WERI-Rb-1 (cell line): ENCODE results near the gene GRIN1.

Experiments
- DNase-seq: peaks from one replicate; pipeline ENCODE4 v3.0.0-alpha.2; 2020
- H3K27ac ChIP-seq: fragments of 250-450 bp; sonication (Bioruptor Pico); 2 replicates; pipeline ENCODE4 v1.5.1; 2020; ENCODE audit warnings: mild to moderate bottlenecking, moderate library complexity
- H3K27me3 ChIP-seq: fragments of 250-450 bp; sonication (Bioruptor Pico); 2 replicates; pipeline ENCODE4 v1.5.1; 2021; ENCODE audit warnings: mild to moderate bottlenecking, low read depth, moderate library complexity; ENCODE audit not compliant: insufficient read depth, severe bottlenecking
- H3K36me3 ChIP-seq: fragments of 250-450 bp; sonication (Bioruptor Pico); 2 replicates; pipeline ENCODE4 v1.5.1; 2020; ENCODE audit warnings: mild to moderate bottlenecking, moderate library complexity
- H3K4me3 ChIP-seq: 2 replicates; pipeline ENCODE4 v1.5.1; 2011; ENCODE audit warnings: low read depth, mild to moderate bottlenecking, control low read depth, low read length
- H3K9me3 ChIP-seq: fragments of 250-450 bp; sonication (Bioruptor Pico); 2 replicates; pipeline ENCODE4 v1.5.1; 2021; ENCODE audit warnings: mild to moderate bottlenecking, moderate library complexity; ENCODE audit not compliant: severe bottlenecking
- CTCF ChIP-seq: IDR thresholded peaks from 2 replicates; pipeline ENCODE4 v1.5.1; 2011; ENCODE audit warnings: low read depth, mild to moderate bottlenecking, control low read depth, inconsistent platforms, low read length

The GRIN1 gene

GRCh38 chr9:137163805-137164204 is 24.9 kb downstream of the GRIN1 start:
- Histone ChIP-seq H3K36me3 (no peaks in the 10 kb centered on the region), H3K4me3 (no peak overlapping the region), H3K9me3 (no peaks in the 10 kb centered on the region), H3K27ac (no peak overlapping the region), H3K27me3 (no peaks in the 10 kb centered on the region)
- DNase-seq, result no peak
- no peak for TF ChIP-seq CTCF

- Histone ChIP-seq H3K27me3 (no peaks in the 10 kb centered on the region), H3K27ac (no peak overlapping the region), H3K36me3 (no peaks in the 10 kb centered on the region), H3K4me3 (no peak overlapping the region), H3K9me3 (no peaks in the 10 kb centered on the region)
- no peak for DNase-seq
- TF ChIP-seq CTCF, result no peak
These were observed 25.7 kb downstream of the GRIN1 start for GRCh38 chr9:137164370-137165249.

- Histone ChIP-seq H3K4me3 (no peak overlapping the region), H3K27ac (no peak overlapping the region), H3K27me3 (no peaks in the 10 kb centered on the region), H3K36me3 (no peaks in the 10 kb centered on the region), H3K9me3 (no peaks in the 10 kb centered on the region)
- no peak for TF ChIP-seq CTCF
- no peak for DNase-seq
These were observed 26.4 kb downstream of the GRIN1 start for GRCh38 chr9:137165250-137165836.

- no peak for DNase-seq
- H3K27me3 ChIP-seq, result no peaks in the 10 kb centered on the region
- H3K27ac ChIP-seq, result no peak overlapping the region
- no peak for TF ChIP-seq CTCF
- no peaks in the 10 kb centered on the region for H3K9me3 ChIP-seq
- H3K36me3 ChIP-seq, result no peaks in the 10 kb centered on the region
- H3K4me3 ChIP-seq, result no peak overlapping the region
These were observed 27.7 kb downstream of the GRIN1 start for GRCh38 chr9:137166380-137167229.

GRCh38 chr9:137167277-137167746 is 28.4 kb downstream of the GRIN1 start:
- TF ChIP-seq CTCF, result no peak
- Histone ChIP-seq H3K36me3 (no peaks in the 10 kb centered on the region), H3K9me3 (no peaks in the 10 kb centered on the region), H3K27ac (no peak overlapping the region), H3K27me3 (no peaks in the 10 kb centered on the region), H3K4me3 (no peak overlapping the region)
- no peak for DNase-seq
